Measurements from ENCODE around the gene PARVB.
"Not testable (repeated sequence)": the region's sequence is repeated elsewhere in the genome, so short reads cannot be mapped to it uniquely, and the experiment has no call there.

The PARVB gene

DNA sequence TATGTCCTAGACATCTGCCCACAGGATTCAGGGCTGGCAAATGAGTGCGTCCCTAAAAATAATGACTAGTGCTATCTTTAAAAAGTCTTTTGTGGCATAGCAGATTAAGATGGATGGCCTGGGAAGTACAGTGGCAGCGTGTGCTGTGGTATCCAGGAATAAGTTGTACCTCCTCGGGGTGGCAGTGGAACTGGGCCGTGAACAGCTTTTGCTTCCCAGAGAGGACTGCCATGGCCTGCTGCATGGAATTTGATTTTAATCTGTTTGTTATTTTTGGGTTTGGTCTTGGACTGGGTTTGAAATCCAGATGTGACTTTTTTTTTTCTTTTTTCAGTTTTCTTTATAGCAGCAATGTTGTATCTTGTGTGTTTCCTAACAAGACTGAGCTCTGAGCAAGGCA is 85.3 kb downstream of the PARVB start:
- Mint-ChIP-seq H3K4me1 (ENCODE audit: low read depth in 2 of 2) (peaks cover 0 to 2% of the 10 kb centered on the region in 2 donors), H3K36me3 (ENCODE audit: insufficient read depth) (no peaks in the 10 kb centered on the region), H3K27me3 (no peaks in the 10 kb centered on the region), H3K9me3 (no peaks in the 10 kb centered on the region), H3K27ac (no peak overlapping the region), H3K4me3 (no peak overlapping the region)
- DNase-seq (no peak), ATAC-seq (replicated peaks) (no peak)

GRCh38 chr22:44110656-44111055 is 86.6 kb downstream of the PARVB start:
- not testable (repeated sequence) for H3K27me3 Mint-ChIP-seq; H3K9me3 Mint-ChIP-seq; DNase-seq; ATAC-seq (replicated peaks); H3K4me1 Mint-ChIP-seq (ENCODE audit: low read depth in 2 of 2); H3K4me3 Mint-ChIP-seq; H3K36me3 Mint-ChIP-seq (ENCODE audit: insufficient read depth); H3K27ac Mint-ChIP-seq

DNA sequence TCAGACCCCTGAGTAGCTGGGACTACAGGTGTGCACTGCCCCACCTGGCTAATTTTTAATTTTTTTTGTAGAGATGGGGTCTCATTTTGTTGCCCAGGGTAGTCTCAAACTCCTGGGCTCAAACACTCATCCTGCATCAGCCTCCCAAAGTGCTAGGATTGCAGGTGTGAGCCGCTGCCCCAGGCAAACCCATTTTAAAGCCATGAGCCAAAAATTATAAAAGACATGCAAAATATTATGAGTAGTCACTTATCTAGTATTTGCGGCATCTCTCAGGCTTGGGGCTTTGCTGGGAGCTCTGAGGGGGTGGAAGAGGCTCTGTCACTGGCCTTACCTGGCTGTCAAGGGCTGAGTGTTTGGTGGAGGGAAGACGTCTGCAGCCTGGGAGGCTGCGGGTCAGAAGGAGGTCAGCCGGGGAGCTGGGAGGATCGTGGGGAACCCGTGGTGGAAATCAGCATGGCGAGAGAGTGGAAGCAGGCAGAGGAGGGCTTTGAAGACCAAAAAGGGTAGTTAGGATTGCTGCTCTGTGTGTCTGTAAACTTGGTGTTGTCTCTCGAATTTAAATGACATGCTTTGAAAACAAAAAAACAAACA is 87.6 kb downstream of the PARVB start:
- no peaks in the 10 kb centered on the region for H3K9me3 Mint-ChIP-seq
- H3K4me1 Mint-ChIP-seq (ENCODE audit: low read depth in 2 of 2) = peaks cover 2 to 6% of the 10 kb centered on the region in 2 donors
- H3K4me3 Mint-ChIP-seq = no peak overlapping the region
- H3K27me3 Mint-ChIP-seq = no peaks in the 10 kb centered on the region
- no peak for ATAC-seq (replicated peaks)
- no peak for DNase-seq
- no peak overlapping the region for H3K27ac Mint-ChIP-seq
- no peaks in the 10 kb centered on the region for H3K36me3 Mint-ChIP-seq (ENCODE audit: insufficient read depth)

GRCh38 chr22:44112191-44112590 is 88.1 kb downstream of the PARVB start:
- DNase-seq (no peak), ATAC-seq (replicated peaks) (no peak)
- H3K36me3 Mint-ChIP-seq (ENCODE audit: insufficient read depth) = no peaks in the 10 kb centered on the region
- H3K4me1 Mint-ChIP-seq (ENCODE audit: low read depth in 2 of 2) = peaks cover 2 to 10% of the 10 kb centered on the region in 2 donors
- H3K4me3 Mint-ChIP-seq = no peak overlapping the region
- no peaks in the 10 kb centered on the region for H3K27me3 Mint-ChIP-seq
- peak overlapping the region; percentile 35 to 77 for H3K27ac Mint-ChIP-seq
- H3K9me3 Mint-ChIP-seq = no peaks in the 10 kb centered on the region

- Mint-ChIP-seq H3K9me3 (no peaks in the 10 kb centered on the region), H3K27ac (peak overlapping the region; percentile 39 to 49), H3K4me3 (no peak overlapping the region), H3K36me3 (ENCODE audit: insufficient read depth) (no peaks in the 10 kb centered on the region), H3K4me1 (ENCODE audit: low read depth in 2 of 2) (peaks cover 2 to 10% of the 10 kb centered on the region in 2 donors), H3K27me3 (no peaks in the 10 kb centered on the region)
- DNase-seq (no peak), ATAC-seq (replicated peaks) (no peak)
Observed at GRCh38 chr22:44116331-44116730, 92.2 kb downstream of the PARVB start.

DNA sequence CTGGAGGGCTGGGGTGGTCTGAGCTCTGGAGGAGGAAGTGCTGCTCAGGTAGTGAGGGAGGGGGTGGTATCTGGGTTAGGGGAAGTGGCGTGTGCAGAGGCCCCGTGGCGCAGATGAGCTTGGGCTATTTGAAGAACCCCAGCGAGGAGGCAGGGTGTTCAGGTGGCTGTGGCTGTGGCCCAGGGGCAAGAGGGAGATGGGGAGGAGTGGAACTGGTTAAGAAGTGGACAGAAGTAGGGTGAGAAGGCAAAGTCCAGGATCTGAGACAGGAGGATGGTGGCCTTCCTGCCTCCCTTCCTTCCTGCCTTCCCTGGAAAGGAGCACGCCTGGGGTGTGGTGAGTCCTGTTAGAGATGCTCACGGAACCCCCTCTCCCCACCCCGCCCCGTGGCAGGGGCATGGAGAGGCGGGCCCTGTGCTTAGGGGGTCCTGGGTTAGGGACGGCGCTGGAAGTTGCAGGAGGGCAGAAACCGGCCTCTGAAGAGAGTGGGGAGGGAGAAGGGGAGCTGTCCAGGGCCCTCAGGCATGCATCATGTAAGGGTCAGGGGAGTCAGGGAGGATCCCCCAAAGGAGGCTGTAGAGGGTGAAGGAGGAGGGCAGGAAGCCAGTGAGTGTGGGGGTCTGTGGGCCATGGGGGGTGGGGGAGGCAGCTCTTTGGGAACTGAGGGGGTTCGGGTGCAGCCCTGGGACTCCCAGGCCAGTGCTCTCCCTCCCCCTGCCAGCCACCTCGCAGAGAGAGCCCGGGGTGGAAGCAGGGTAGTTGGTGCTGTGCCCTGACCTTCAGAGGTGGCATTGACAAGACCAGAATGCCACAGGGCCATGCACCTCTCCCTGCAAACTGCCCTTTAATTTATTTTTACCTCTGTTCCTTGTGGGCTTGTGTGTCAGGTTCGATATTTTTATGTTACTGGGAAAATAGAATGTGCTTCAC is 92.9 kb downstream of the PARVB start:
- no peaks in the 10 kb centered on the region for H3K36me3 Mint-ChIP-seq (ENCODE audit: insufficient read depth)
- H3K4me3 Mint-ChIP-seq = no peak overlapping the region
- H3K27ac Mint-ChIP-seq = peak overlapping the region; percentile 39 to 49
- no peaks in the 10 kb centered on the region for H3K27me3 Mint-ChIP-seq
- H3K4me1 Mint-ChIP-seq (ENCODE audit: low read depth in 2 of 2) = peaks cover 2 to 10% of the 10 kb centered on the region in 2 donors
- no peak for DNase-seq
- no peaks in the 10 kb centered on the region for H3K9me3 Mint-ChIP-seq
- no peak for ATAC-seq (replicated peaks)

DNA sequence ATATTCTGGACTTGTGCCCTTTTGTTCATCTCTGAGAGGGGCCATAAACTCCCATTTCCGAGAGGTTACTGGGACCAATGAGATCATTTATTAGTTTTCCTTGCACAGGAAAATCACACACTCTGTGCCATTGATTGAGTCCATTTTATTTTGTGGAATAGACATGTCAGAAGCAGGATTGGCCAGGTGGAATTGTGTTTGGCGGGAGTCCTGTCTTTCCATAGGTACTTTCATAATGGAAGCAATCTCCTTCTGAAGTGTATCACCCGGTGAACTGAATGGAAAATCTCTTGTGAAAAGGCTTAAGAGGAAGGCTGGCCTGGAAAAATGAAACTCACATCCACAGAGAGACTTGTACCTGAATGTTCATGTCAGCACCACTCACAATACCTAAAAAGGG is 93.6 kb downstream of the PARVB start:
- no peak overlapping the region for H3K27ac Mint-ChIP-seq
- H3K27me3 Mint-ChIP-seq = no peaks in the 10 kb centered on the region
- DNase-seq (no peak), ATAC-seq (replicated peaks) (no peak)
- no peak overlapping the region for H3K4me3 Mint-ChIP-seq
- no peaks in the 10 kb centered on the region for H3K9me3 Mint-ChIP-seq
- no peaks in the 10 kb centered on the region for H3K36me3 Mint-ChIP-seq (ENCODE audit: insufficient read depth)
- peaks cover 0 to 10% of the 10 kb centered on the region in 2 donors for H3K4me1 Mint-ChIP-seq (ENCODE audit: low read depth in 2 of 2)

- H3K4me1 Mint-ChIP-seq (ENCODE audit: low read depth in 2 of 2) = peaks cover 0 to 10% of the 10 kb centered on the region in 2 donors
- DNase-seq (no peak), ATAC-seq (replicated peaks) (no peak)
- no peaks in the 10 kb centered on the region for H3K27me3 Mint-ChIP-seq
- H3K4me3 Mint-ChIP-seq = no peak overlapping the region
- no peaks in the 10 kb centered on the region for H3K9me3 Mint-ChIP-seq
- H3K27ac Mint-ChIP-seq = no peak overlapping the region
- no peaks in the 10 kb centered on the region for H3K36me3 Mint-ChIP-seq (ENCODE audit: insufficient read depth)
Observed at GRCh38 chr22:44118645-44119315, 94.7 kb downstream of the PARVB start.

- ATAC-seq (replicated peaks) = no peak
Observed at GRCh38 chr22:44119669-44120313, 95.7 kb downstream of the PARVB start.

GRCh38 chr22:44120314-44120704 is 96.2 kb downstream of the PARVB start:
- ATAC-seq (replicated peaks) = no peak
- Mint-ChIP-seq H3K4me3 (no peak overlapping the region), H3K4me1 (ENCODE audit: low read depth in 2 of 2) (peaks cover 0 to 10% of the 10 kb centered on the region in 2 donors), H3K36me3 (ENCODE audit: insufficient read depth) (no peaks in the 10 kb centered on the region), H3K9me3 (peaks cover 1 to 4% of the 10 kb centered on the region in 2 donors), H3K27me3 (no peaks in the 10 kb centered on the region), H3K27ac (no peak overlapping the region)
- DNase-seq = no peak

More at GRCh38 chr22:44119669-44120313, 95.7 kb downstream of the PARVB start:
- Mint-ChIP-seq H3K4me3 (no peak overlapping the region), H3K9me3 (no peaks in the 10 kb centered on the region), H3K36me3 (ENCODE audit: insufficient read depth) (no peaks in the 10 kb centered on the region), H3K4me1 (ENCODE audit: low read depth in 2 of 2) (peaks cover 0 to 10% of the 10 kb centered on the region in 2 donors), H3K27ac (no peak overlapping the region), H3K27me3 (no peaks in the 10 kb centered on the region)
- no peak for DNase-seq

GRCh38 chr22:44125421-44125820 is 101.3 kb downstream of the PARVB start:
- Mint-ChIP-seq H3K27me3 (no peaks in the 10 kb centered on the region), H3K27ac (no peak overlapping the region), H3K9me3 (peaks cover 5 to 13% of the 10 kb centered on the region in 2 donors), H3K4me3 (no peak overlapping the region), H3K36me3 (ENCODE audit: insufficient read depth) (peaks cover 3% of the 10 kb centered on the region), H3K4me1 (ENCODE audit: low read depth in 2 of 2) (peaks cover 0 to 3% of the 10 kb centered on the region in 2 donors)
- no peak for DNase-seq
- no peak for ATAC-seq (replicated peaks)

- H3K27me3 Mint-ChIP-seq = no peaks in the 10 kb centered on the region
- no peak overlapping the region for H3K27ac Mint-ChIP-seq
- H3K9me3 Mint-ChIP-seq = peaks cover 5 to 13% of the 10 kb centered on the region in 2 donors
- peaks cover 0 to 3% of the 10 kb centered on the region in 2 donors for H3K4me1 Mint-ChIP-seq (ENCODE audit: low read depth in 2 of 2)
- ATAC-seq (replicated peaks) (no peak), DNase-seq (no peak)
- no peak overlapping the region for H3K4me3 Mint-ChIP-seq
- H3K36me3 Mint-ChIP-seq (ENCODE audit: insufficient read depth) = peaks cover 3% of the 10 kb centered on the region
Observed at GRCh38 chr22:44126807-44127206, 102.7 kb downstream of the PARVB start.

- H3K9me3 Mint-ChIP-seq = peaks cover 5 to 13% of the 10 kb centered on the region in 2 donors
- H3K4me1 Mint-ChIP-seq (ENCODE audit: low read depth in 2 of 2) = peaks cover 0 to 3% of the 10 kb centered on the region in 2 donors
- DNase-seq (no peak), ATAC-seq (replicated peaks) (no peak)
- H3K36me3 Mint-ChIP-seq (ENCODE audit: insufficient read depth) = peaks cover 3% of the 10 kb centered on the region
- no peaks in the 10 kb centered on the region for H3K27me3 Mint-ChIP-seq
- no peak overlapping the region for H3K4me3 Mint-ChIP-seq
- H3K27ac Mint-ChIP-seq = no peak overlapping the region
Observed at GRCh38 chr22:44127356-44127755, 103.3 kb downstream of the PARVB start.

Measured in effector memory CD8-positive, alpha-beta T cell (primary cell).